Stimulated activated CD4-positive, alpha-beta T cell treated with anti-CD3 and anti-CD28 coated beads, Interleukin-4, amount 100 ng/mL, for 1 hour (primary cell): ENCODE results near the gene PRMT6.

Experiments
- DNase-seq: peaks from one replicate; pipeline ENCODE4 v3.0.0-alpha.2; 2020

The PRMT6 gene

GRCh38 chr1:107096690-107097089 is 40.2 kb downstream of the PRMT6 start:
- DNase-seq: no peak

- DNase-seq: no peak
Measured at GRCh38 chr1:107098961-107099360, 42.5 kb downstream of the PRMT6 start.

- DNase-seq: no peak
Measured at GRCh38 chr1:107100331-107100984, 44.0 kb downstream of the PRMT6 start.

GRCh38 chr1:107105914-107106313 is 49.4 kb downstream of the PRMT6 start:
- DNase-seq: no peak
